Kidney (tissue), 14 donors: ENCODE measurements around the gene MYO9A. TPM values are rescaled to one million over a fixed set of nuclear protein-coding genes. Genes with fewer than 3 reads are reported as not detected.

ENCODE experiments used
- DNase-seq, 5 donors: peaks; one replicate each; pipeline ENCODE4 v3.0.0-alpha.2; 2013 to 2020
- FAIRE-seq: peaks from 2 replicates; lab custom pipeline; 2012; peaks lifted over from hg19 to GRCh38; lab: Jason Lieb, UNC
- H3K27ac ChIP-seq, 2 donors: one replicate each; pipeline ENCODE4 v1.7.0; 2013; ENCODE audit warnings: low read depth in 2 of 2, low read length in 2 of 2, inconsistent platforms in 1 of 2
- H3K27me3 ChIP-seq: one replicate; pipeline ENCODE4 v1.7.1; 2013; ENCODE audit warnings: low read length, inconsistent platforms; ENCODE audit not compliant: control insufficient read depth, insufficient read depth
- H3K36me3 ChIP-seq, 3 donors: one replicate each; pipeline versions ENCODE4 v1.7.0 to v1.7.1; 2013; ENCODE audit warnings: low read length in 3 of 3, control low read depth in 1 of 3, inconsistent platforms in 1 of 3; ENCODE audit not compliant: insufficient read depth in 3 of 3, control insufficient read depth in 2 of 3
- H3K4me1 ChIP-seq, 3 donors: one replicate each; pipeline versions ENCODE4 v1.7.0 to v1.7.1; 2013; ENCODE audit warnings: low read length in 3 of 3, inconsistent platforms in 1 of 3, low read depth in 1 of 3; ENCODE audit not compliant: control insufficient read depth in 2 of 3, insufficient read depth in 2 of 3
- H3K4me3 ChIP-seq, 3 donors: one replicate each; pipeline versions ENCODE4 v1.7.0 to v1.8.1; 2013; ENCODE audit warnings: low read length in 3 of 3, control low read depth in 1 of 3, inconsistent platforms in 1 of 3
- H3K9ac ChIP-seq, 3 donors: one replicate each; pipeline versions ENCODE4 v1.7.0 to v1.7.1; 2013; ENCODE audit warnings: low read length in 3 of 3, control low read depth in 1 of 3, inconsistent platforms in 1 of 3
- H3K9me3 ChIP-seq, 3 donors: one replicate each; pipeline versions ENCODE4 v1.7.0 to v1.7.1; 2013; ENCODE audit warnings: low read length in 3 of 3, control low read depth in 1 of 3, inconsistent platforms in 1 of 3; ENCODE audit not compliant: control insufficient read depth in 2 of 3, insufficient read depth in 1 of 3
- CTCF ChIP-seq: IDR thresholded peaks from 3 replicates; pipeline ENCODE4 v1.5.1; 2012; ENCODE audit warnings: mild to moderate bottlenecking, moderate library complexity, borderline replicate concordance; ENCODE audit not compliant: insufficient read depth; ENCODE audit errors: extremely low read depth
- intact Hi-C: fragments of 100-400 bp; cut with DNase I; formaldehyde crosslinking; loops from one replicate; pipeline ENCODE4 v1.11.1; 2022
- polyA plus RNA-seq: library from polyadenylated mRNA; stranded (reverse); fragments of 350-450 nt; fragmentation: Illumina TruSeq; extraction: RNeasy Lipid Tissue Mini Kit (QIAGEN cat#74804); gene quantifications from one replicate; pipeline ENCODE4 v1.2.3, GENCODE V29; 2014; ENCODE audit warnings: low read depth, low replicate concordance; ENCODE audit not compliant: insufficient read depth
- total RNA-seq: library from RNA; stranded (reverse); fragmentation: NEBNext Ultra II Directional; extraction: Animal tissue kit (Norgen Biotek cat#: 25700); gene quantifications from one replicate; pipeline ENCODE4 v1.2.1, GENCODE V29; 2021
- donor health status: control.
- donor health status: control.
- donor health status: control.
- donor health status: control.
- donor health status: control.
- donor health status: DM: yes; HTN: yes; CAD: no.
- donor health status: Normal renal cell carcinoma (clear cell type).

Gene MYO9A
- total and polyA plus RNA-seq, 2 donors from 2014 or later, result 5.5 to 132 TPM

DNA sequence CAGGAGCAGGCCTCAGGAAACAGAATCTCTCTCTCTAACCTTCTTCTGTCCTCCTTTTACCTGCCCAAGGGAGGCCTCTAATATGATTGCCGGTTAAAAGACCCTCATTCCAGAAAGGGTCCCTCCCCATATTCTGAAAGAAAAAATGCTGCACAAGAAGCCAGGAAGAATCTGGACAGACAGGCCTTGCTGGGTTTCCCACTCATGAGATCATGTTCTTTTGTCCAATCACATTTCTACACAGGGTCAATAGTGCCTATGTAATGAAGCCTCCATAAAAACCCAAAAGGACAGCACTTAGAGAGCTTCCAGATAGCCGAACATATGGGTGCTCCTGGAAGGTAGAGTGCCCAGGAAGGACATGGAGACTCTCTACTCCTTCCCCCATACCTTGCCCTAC, 146.0 kb downstream of the MYO9A start:
- Histone ChIP-seq H3K36me3 (peaks cover 0 to 5% (median 3%) of the 10 kb centered on the region in 3 donors), H3K27me3 (no peaks in the 10 kb centered on the region), H3K4me3 (no peak overlapping the region), H3K9me3 (no peaks in the 10 kb centered on the region), H3K27ac (no peak overlapping the region), H3K4me1 (no peaks in the 10 kb centered on the region), H3K9ac (no peak overlapping the region)
- intact Hi-C loops, result no loop called here
- no peak for TF ChIP-seq CTCF
- DNase-seq (no peak), FAIRE-seq (no peak)

- no peak for FAIRE-seq
- intact Hi-C loops, result no loop called here
- no peak for TF ChIP-seq CTCF
- no peaks in the 10 kb centered on the region for H3K9me3 ChIP-seq
- no peak for DNase-seq
- no peaks in the 10 kb centered on the region for H3K27me3 ChIP-seq
- H3K27ac ChIP-seq, result no peak overlapping the region
- H3K9ac ChIP-seq, result no peak overlapping the region
- no peaks in the 10 kb centered on the region for H3K4me1 ChIP-seq
- peaks cover 0 to 5% (median 3%) of the 10 kb centered on the region in 3 donors for H3K36me3 ChIP-seq
- no peak overlapping the region for H3K4me3 ChIP-seq
These were observed 147.5 kb downstream of the MYO9A start for GRCh38 chr15:71970435-71970834.

DNA sequence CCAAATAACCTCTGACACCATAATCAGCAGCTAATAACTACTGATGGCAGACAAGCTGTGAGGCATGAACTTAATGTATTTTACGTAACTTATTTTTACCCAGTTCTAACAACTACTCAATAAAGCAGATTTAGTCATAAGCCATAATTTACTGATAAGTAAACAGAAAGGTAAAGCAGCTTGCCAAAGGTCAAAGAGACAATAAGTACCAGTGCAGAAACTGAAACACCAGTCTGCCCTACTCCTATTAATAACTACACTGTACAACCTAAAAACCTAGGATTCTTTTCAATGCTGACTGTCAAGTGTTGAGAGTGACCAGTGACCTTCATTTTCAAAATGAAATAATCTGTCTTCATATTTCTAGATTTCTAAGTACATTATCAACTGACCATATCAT, 155.4 kb downstream of the MYO9A start:
- intact Hi-C loops, result no loop called here
- no peaks in the 10 kb centered on the region for H3K36me3 ChIP-seq
- H3K27ac ChIP-seq, result no peak overlapping the region
- FAIRE-seq (no peak), DNase-seq (no peak)
- H3K9ac ChIP-seq, result no peak overlapping the region
- no peak overlapping the region for H3K4me3 ChIP-seq
- TF ChIP-seq CTCF, result no peak
- no peaks in the 10 kb centered on the region for H3K27me3 ChIP-seq
- peaks cover 0 to 2% (median 0%) of the 10 kb centered on the region in 3 donors for H3K4me1 ChIP-seq
- H3K9me3 ChIP-seq, result no peaks in the 10 kb centered on the region

DNA sequence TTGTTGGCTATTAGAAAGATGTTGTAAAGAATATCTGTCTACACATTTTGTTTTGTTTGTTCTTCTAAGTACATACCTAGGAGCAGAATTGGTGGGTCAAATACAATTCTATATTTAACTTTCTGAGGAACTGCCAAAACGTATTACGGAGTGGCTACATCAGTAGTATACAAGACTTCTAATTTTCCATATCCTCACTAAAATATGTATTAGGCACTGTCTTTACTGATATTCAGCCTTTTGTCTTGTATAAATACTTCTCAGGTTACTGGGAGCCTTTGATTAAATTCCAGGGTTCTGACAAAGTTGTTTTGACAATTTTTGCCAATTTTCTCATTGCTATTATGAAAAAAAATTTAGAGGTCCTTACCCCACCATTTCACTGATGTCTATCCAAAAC, 160.9 kb downstream of the MYO9A start:
- no peaks in the 10 kb centered on the region for H3K36me3 ChIP-seq
- H3K4me3 ChIP-seq, result no peak overlapping the region
- H3K9ac ChIP-seq, result no peak overlapping the region
- H3K27me3 ChIP-seq, result no peaks in the 10 kb centered on the region
- no peaks in the 10 kb centered on the region for H3K4me1 ChIP-seq
- H3K27ac ChIP-seq, result no peak overlapping the region
- no peaks in the 10 kb centered on the region for H3K9me3 ChIP-seq
- DNase-seq (no peak), FAIRE-seq (no peak)
- intact Hi-C loops, result no loop called here
- no peak for TF ChIP-seq CTCF
